ENCODE measurements around the gene ARHGAP15. TPM values are rescaled to one million over a fixed set of nuclear protein-coding genes. Genes with fewer than 3 reads are reported as not detected.

Gene ARHGAP15
- total RNA-seq, 1 donor from 2014 or later: not detected

DNA sequence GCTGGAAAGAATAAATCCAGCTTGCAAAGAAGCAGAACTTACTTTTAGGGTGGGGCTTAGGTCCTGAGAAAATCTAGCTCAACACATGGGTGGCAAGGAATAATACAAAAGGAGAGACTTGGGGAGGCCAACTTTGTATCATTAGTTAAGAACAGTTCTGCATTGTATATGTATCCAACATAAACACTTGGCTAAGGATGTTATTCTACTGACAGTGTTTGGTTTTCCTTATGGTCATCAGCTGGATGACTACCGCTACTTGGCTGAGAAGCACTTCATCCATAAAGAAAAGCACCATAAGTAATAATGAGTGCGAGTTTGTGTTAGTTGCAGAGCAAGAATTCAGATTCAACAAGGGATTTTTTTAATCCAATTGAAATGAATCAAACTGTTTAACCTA, 614.9 kb downstream of the ARHGAP15 start:
- DNase-seq (ENCODE audit: low read depth) (no peak), FAIRE-seq (no peak)
- H3K4me3 Mint-ChIP-seq (ENCODE audit: unreplicated experiment): no peak overlapping the region
- no peaks in the 10 kb centered on the region for H3K27me3 Mint-ChIP-seq (ENCODE audit: low read depth, unreplicated experiment)
- Histone ChIP-seq H3K36me3 (ENCODE audit: insufficient read depth, low read length) (no peaks in the 10 kb centered on the region), H3K4me3 (ENCODE audit: insufficient read depth, low read depth, low read length) (no peak overlapping the region), H3K27me3 (ENCODE audit: insufficient read depth, low read length) (no peaks in the 10 kb centered on the region), H4K20me1 (ENCODE audit: insufficient read depth, low read length) (no peaks in the 10 kb centered on the region), H3K9ac (ENCODE audit: low read length) (no peak overlapping the region), H3K4me2 (ENCODE audit: low read length) (no peak overlapping the region), H3K27ac (ENCODE audit: low read depth, low read length) (no peak overlapping the region), H3K79me2 (ENCODE audit: insufficient read depth, low read length) (no peaks in the 10 kb centered on the region), H3K9me3 (ENCODE audit: insufficient read depth, low read depth, low read length) (no peaks in the 10 kb centered on the region), H2AFZ (ENCODE audit: low read depth, low read length) (no peak overlapping the region), H3K4me1 (ENCODE audit: insufficient read depth, low read length) (no peaks in the 10 kb centered on the region)
- no peak overlapping the region for H3K27ac Mint-ChIP-seq (ENCODE audit: unreplicated experiment)
- peaks cover 3% of the 10 kb centered on the region for H3K9me3 Mint-ChIP-seq (ENCODE audit: unreplicated experiment)
- TF ChIP-seq EZH2 (IDR thresholded peaks at IDR 0.05; ENCODE audit: insufficient read depth, low read length): no peak
- TF ChIP-seq, protein P1, sequence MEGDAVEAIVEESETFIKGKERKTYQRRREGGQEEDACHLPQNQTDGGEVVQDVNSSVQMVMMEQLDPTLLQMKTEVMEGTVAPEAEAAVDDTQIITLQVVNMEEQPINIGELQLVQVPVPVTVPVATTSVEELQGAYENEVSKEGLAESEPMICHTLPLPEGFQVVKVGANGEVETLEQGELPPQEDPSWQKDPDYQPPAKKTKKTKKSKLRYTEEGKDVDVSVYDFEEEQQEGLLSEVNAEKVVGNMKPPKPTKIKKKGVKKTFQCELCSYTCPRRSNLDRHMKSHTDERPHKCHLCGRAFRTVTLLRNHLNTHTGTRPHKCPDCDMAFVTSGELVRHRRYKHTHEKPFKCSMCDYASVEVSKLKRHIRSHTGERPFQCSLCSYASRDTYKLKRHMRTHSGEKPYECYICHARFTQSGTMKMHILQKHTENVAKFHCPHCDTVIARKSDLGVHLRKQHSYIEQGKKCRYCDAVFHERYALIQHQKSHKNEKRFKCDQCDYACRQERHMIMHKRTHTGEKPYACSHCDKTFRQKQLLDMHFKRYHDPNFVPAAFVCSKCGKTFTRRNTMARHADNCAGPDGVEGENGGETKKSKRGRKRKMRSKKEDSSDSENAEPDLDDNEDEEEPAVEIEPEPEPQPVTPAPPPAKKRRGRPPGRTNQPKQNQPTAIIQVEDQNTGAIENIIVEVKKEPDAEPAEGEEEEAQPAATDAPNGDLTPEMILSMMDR (IDR thresholded peaks at IDR 0.05; ENCODE audit: insufficient read depth, low read depth, low read length): no peak
- H3K36me3 Mint-ChIP-seq (ENCODE audit: low read depth, unreplicated experiment): no peaks in the 10 kb centered on the region
- H3K4me1 Mint-ChIP-seq (ENCODE audit: low read depth, unreplicated experiment): peaks cover 11% of the 10 kb centered on the region

DNA sequence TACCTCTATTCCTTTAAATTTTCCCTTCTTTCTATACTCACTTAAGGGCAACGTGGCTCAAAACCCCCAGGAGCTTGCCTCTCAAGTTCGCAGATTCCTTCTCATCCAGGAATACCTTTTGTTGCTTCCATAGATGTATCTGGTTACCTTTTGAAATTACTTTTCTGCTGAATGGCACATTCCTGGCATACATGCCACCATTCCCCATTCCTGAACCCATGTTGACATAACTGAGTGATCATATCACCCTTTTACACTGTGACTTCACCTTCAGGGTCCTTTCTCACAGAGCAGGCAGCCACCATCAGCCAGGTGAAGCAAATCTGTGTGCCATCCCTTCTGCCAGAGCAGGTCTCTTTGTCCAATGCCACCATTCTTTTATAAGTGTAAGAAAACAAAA, 615.8 kb downstream of the ARHGAP15 start:
- no peaks in the 10 kb centered on the region for H3K4me1 ChIP-seq (ENCODE audit: insufficient read depth, low read length)
- DNase-seq (ENCODE audit: low read depth) (no peak), FAIRE-seq (no peak)
- Mint-ChIP-seq H3K27me3 (ENCODE audit: low read depth, unreplicated experiment) (no peaks in the 10 kb centered on the region), H3K4me1 (ENCODE audit: low read depth, unreplicated experiment) (peaks cover 11% of the 10 kb centered on the region), H3K36me3 (ENCODE audit: low read depth, unreplicated experiment) (no peaks in the 10 kb centered on the region), H3K27ac (ENCODE audit: unreplicated experiment) (no peak overlapping the region), H3K9me3 (ENCODE audit: unreplicated experiment) (peaks cover 3% of the 10 kb centered on the region), H3K4me3 (ENCODE audit: unreplicated experiment) (no peak overlapping the region)
- TF ChIP-seq EZH2 (IDR thresholded peaks at IDR 0.05; ENCODE audit: insufficient read depth, low read length): no peak
- TF ChIP-seq, protein P1 (IDR thresholded peaks at IDR 0.05; ENCODE audit: insufficient read depth, low read depth, low read length): no peak
- H3K9me3 ChIP-seq (ENCODE audit: insufficient read depth, low read depth, low read length): no peaks in the 10 kb centered on the region
- no peak overlapping the region for H3K4me3 ChIP-seq (ENCODE audit: insufficient read depth, low read depth, low read length)
- no peaks in the 10 kb centered on the region for H3K36me3 ChIP-seq (ENCODE audit: insufficient read depth, low read length)
- no peak overlapping the region for H2AFZ ChIP-seq (ENCODE audit: low read depth, low read length)
- no peak overlapping the region for H3K27ac ChIP-seq (ENCODE audit: low read depth, low read length)
- no peak overlapping the region for H3K9ac ChIP-seq (ENCODE audit: low read length)
- H3K4me2 ChIP-seq (ENCODE audit: low read length): no peak overlapping the region
- no peaks in the 10 kb centered on the region for H3K27me3 ChIP-seq (ENCODE audit: insufficient read depth, low read length)
- H3K79me2 ChIP-seq (ENCODE audit: insufficient read depth, low read length): no peaks in the 10 kb centered on the region
- no peaks in the 10 kb centered on the region for H4K20me1 ChIP-seq (ENCODE audit: insufficient read depth, low read length)

DNA sequence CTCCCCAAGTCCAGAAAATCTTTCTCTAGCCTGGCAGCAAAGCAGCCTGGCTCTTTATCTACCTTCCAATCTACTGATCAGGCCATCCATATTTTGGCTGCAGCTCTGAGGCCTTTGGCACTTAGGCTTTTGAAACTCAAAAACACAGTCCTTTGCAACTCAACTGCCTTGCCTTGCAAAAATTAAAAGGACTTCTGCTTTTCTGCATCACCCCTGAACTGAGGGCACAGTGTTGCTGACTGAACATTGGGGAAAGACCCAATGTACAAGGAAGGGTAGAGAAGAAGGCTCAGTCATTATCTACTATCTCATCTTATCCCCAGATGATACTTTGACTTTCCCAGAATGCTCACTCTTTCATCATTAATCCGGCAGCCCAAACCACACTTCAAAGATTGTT, 625.5 kb downstream of the ARHGAP15 start:
- H3K9ac ChIP-seq (ENCODE audit: low read length): no peak overlapping the region
- Mint-ChIP-seq H3K4me1 (ENCODE audit: low read depth, unreplicated experiment) (peaks cover 8% of the 10 kb centered on the region), H3K9me3 (ENCODE audit: unreplicated experiment) (no peaks in the 10 kb centered on the region), H3K27me3 (ENCODE audit: low read depth, unreplicated experiment) (no peaks in the 10 kb centered on the region), H3K36me3 (ENCODE audit: low read depth, unreplicated experiment) (no peaks in the 10 kb centered on the region), H3K4me3 (ENCODE audit: unreplicated experiment) (no peak overlapping the region), H3K27ac (ENCODE audit: unreplicated experiment) (no peak overlapping the region)
- no peaks in the 10 kb centered on the region for H3K79me2 ChIP-seq (ENCODE audit: insufficient read depth, low read length)
- H3K27me3 ChIP-seq (ENCODE audit: insufficient read depth, low read length): no peaks in the 10 kb centered on the region
- FAIRE-seq (no peak), DNase-seq (ENCODE audit: low read depth) (peak; percentile 2)
- no peaks in the 10 kb centered on the region for H3K4me1 ChIP-seq (ENCODE audit: insufficient read depth, low read length)
- no peak overlapping the region for H3K4me2 ChIP-seq (ENCODE audit: low read length)
- no peaks in the 10 kb centered on the region for H3K36me3 ChIP-seq (ENCODE audit: insufficient read depth, low read length)
- H2AFZ ChIP-seq (ENCODE audit: low read depth, low read length): no peak overlapping the region
- H3K4me3 ChIP-seq (ENCODE audit: insufficient read depth, low read depth, low read length): no peak overlapping the region
- TF ChIP-seq, protein P1 (IDR thresholded peaks at IDR 0.05; ENCODE audit: insufficient read depth, low read depth, low read length): no peak
- TF ChIP-seq EZH2 (IDR thresholded peaks at IDR 0.05; ENCODE audit: insufficient read depth, low read length): no peak
- no peak overlapping the region for H3K27ac ChIP-seq (ENCODE audit: low read depth, low read length)
- H4K20me1 ChIP-seq (ENCODE audit: insufficient read depth, low read length): no peaks in the 10 kb centered on the region
- H3K9me3 ChIP-seq (ENCODE audit: insufficient read depth, low read depth, low read length): peaks cover 2% of the 10 kb centered on the region
